ENCODE data around the gene ST8SIA6.

DNA sequence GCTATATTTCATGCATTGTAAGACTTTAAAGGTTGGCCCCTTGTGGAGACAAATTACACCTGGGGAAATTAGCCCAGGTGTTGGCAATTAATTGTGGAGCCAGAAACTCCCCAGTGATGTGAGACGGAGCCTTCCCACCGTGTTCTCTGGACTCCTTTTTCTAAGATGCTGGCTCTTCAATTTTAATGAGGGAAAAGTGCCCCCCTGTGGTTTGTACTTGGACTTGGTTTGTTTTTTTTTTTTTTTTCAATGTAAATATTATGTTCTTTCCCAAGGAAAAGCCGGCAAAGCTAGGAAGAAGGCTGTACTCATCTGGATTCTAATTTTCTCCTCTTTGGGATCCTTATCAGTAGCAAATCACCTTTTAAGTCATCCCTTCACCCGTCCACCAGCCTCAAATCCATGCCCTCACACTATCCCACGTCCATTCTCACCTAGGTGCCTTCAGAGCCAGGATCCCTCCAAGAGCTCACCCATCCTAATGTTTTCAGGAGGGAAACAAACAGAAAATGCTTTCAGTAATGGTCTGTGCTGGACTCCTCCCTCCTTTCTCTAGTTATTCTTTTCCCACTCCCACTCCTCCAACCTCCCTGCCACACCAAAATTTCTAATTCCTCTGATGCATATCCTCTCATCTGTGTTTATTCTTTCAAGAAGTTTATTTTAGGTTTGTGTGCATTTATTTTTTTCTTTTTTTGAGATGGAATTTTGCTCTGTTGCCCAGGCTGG, 20.4 kb upstream of the ST8SIA6 start:
- TF ChIP-seq, protein P1, sequence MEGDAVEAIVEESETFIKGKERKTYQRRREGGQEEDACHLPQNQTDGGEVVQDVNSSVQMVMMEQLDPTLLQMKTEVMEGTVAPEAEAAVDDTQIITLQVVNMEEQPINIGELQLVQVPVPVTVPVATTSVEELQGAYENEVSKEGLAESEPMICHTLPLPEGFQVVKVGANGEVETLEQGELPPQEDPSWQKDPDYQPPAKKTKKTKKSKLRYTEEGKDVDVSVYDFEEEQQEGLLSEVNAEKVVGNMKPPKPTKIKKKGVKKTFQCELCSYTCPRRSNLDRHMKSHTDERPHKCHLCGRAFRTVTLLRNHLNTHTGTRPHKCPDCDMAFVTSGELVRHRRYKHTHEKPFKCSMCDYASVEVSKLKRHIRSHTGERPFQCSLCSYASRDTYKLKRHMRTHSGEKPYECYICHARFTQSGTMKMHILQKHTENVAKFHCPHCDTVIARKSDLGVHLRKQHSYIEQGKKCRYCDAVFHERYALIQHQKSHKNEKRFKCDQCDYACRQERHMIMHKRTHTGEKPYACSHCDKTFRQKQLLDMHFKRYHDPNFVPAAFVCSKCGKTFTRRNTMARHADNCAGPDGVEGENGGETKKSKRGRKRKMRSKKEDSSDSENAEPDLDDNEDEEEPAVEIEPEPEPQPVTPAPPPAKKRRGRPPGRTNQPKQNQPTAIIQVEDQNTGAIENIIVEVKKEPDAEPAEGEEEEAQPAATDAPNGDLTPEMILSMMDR (IDR thresholded peaks at IDR 0.05; ENCODE audit: low read length): no peak
- TF ChIP-seq EZH2 (optimal IDR thresholded peaks at IDR 0.05; ENCODE audit: low read depth, low read length): no peak

All from MM.1S (cell line).